Measurements from ENCODE around the gene PRLR.
"Not testable (repeated sequence)": the region's sequence is repeated elsewhere in the genome, so short reads cannot be mapped to it uniquely, and the experiment has no call there.

Gene PRLR

GRCh38 chr5:35197351-35197750 lies 32.9 kb downstream of the PRLR start:
- no peak overlapping the region for H3K4me3 ChIP-seq (ENCODE audit: low read length in 2 of 2)
- H3K4me1 ChIP-seq (ENCODE audit: control insufficient read depth, insufficient read depth, low read length) = peaks cover 14% of the 10 kb centered on the region
- H3K27me3 ChIP-seq (ENCODE audit: control insufficient read depth in 1 of 2, insufficient read depth in 2 of 2, low read length in 2 of 2) = peaks cover 13 to 18% of the 10 kb centered on the region in 2 donors
- H3K27ac ChIP-seq (ENCODE audit: low read length) = no peak overlapping the region
- H3K9ac ChIP-seq (ENCODE audit: low read length in 2 of 2) = no peak overlapping the region
- H3K9me3 ChIP-seq (ENCODE audit: control insufficient read depth in 2 of 2, low read length in 2 of 2) = no peaks in the 10 kb centered on the region
- no peaks in the 10 kb centered on the region for H3K36me3 ChIP-seq (ENCODE audit: control insufficient read depth in 2 of 2, insufficient read depth in 2 of 2, low read length in 2 of 2)

- peaks cover 13 to 18% of the 10 kb centered on the region in 2 donors for H3K27me3 ChIP-seq (ENCODE audit: control insufficient read depth in 1 of 2, insufficient read depth in 2 of 2, low read length in 2 of 2)
- H3K27ac ChIP-seq (ENCODE audit: low read length) = no peak overlapping the region
- H3K9ac ChIP-seq (ENCODE audit: low read length in 2 of 2) = no peak overlapping the region
- H3K9me3 ChIP-seq (ENCODE audit: control insufficient read depth in 2 of 2, low read length in 2 of 2) = no peaks in the 10 kb centered on the region
- peaks cover 14% of the 10 kb centered on the region for H3K4me1 ChIP-seq (ENCODE audit: control insufficient read depth, insufficient read depth, low read length)
- H3K4me3 ChIP-seq (ENCODE audit: low read length in 2 of 2) = no peak overlapping the region
- H3K36me3 ChIP-seq (ENCODE audit: control insufficient read depth in 2 of 2, insufficient read depth in 2 of 2, low read length in 2 of 2) = no peaks in the 10 kb centered on the region
Observed at GRCh38 chr5:35195472-35195852, 34.8 kb downstream of the PRLR start.

GRCh38 chr5:35194635-35195471 lies 35.4 kb downstream of the PRLR start:
- Histone ChIP-seq H3K4me3 (ENCODE audit: low read length in 2 of 2) (no peak overlapping the region), H3K9ac (ENCODE audit: low read length in 2 of 2) (no peak overlapping the region), H3K9me3 (ENCODE audit: control insufficient read depth in 2 of 2, low read length in 2 of 2) (no peaks in the 10 kb centered on the region), H3K36me3 (ENCODE audit: control insufficient read depth in 2 of 2, insufficient read depth in 2 of 2, low read length in 2 of 2) (no peaks in the 10 kb centered on the region), H3K27me3 (ENCODE audit: control insufficient read depth in 1 of 2, insufficient read depth in 2 of 2, low read length in 2 of 2) (peaks cover 11 to 18% of the 10 kb centered on the region in 2 donors), H3K27ac (ENCODE audit: low read length) (no peak overlapping the region), H3K4me1 (ENCODE audit: control insufficient read depth, insufficient read depth, low read length) (peaks cover 14% of the 10 kb centered on the region)

GRCh38 chr5:35192506-35192905 lies 37.8 kb downstream of the PRLR start:
- no peak overlapping the region for H3K4me3 ChIP-seq (ENCODE audit: low read length in 2 of 2)
- no peak overlapping the region for H3K27ac ChIP-seq (ENCODE audit: low read length)
- peaks cover 6 to 8% of the 10 kb centered on the region in 2 donors for H3K27me3 ChIP-seq (ENCODE audit: control insufficient read depth in 1 of 2, insufficient read depth in 2 of 2, low read length in 2 of 2)
- peaks cover 2% of the 10 kb centered on the region for H3K4me1 ChIP-seq (ENCODE audit: control insufficient read depth, insufficient read depth, low read length)
- no peak overlapping the region for H3K9ac ChIP-seq (ENCODE audit: low read length in 2 of 2)
- no peaks in the 10 kb centered on the region for H3K9me3 ChIP-seq (ENCODE audit: control insufficient read depth in 2 of 2, low read length in 2 of 2)
- H3K36me3 ChIP-seq (ENCODE audit: control insufficient read depth in 2 of 2, insufficient read depth in 2 of 2, low read length in 2 of 2) = no peaks in the 10 kb centered on the region

- not testable (repeated sequence) for H3K4me1 ChIP-seq (ENCODE audit: control insufficient read depth, insufficient read depth, low read length); H3K9me3 ChIP-seq (ENCODE audit: control insufficient read depth in 2 of 2, low read length in 2 of 2); H3K9ac ChIP-seq (ENCODE audit: low read length in 2 of 2); H3K36me3 ChIP-seq (ENCODE audit: control insufficient read depth in 2 of 2, insufficient read depth in 2 of 2, low read length in 2 of 2); H3K4me3 ChIP-seq (ENCODE audit: low read length in 2 of 2); H3K27me3 ChIP-seq (ENCODE audit: control insufficient read depth in 1 of 2, insufficient read depth in 2 of 2, low read length in 2 of 2); H3K27ac ChIP-seq (ENCODE audit: low read length)
Observed at GRCh38 chr5:35189801-35190200, 40.5 kb downstream of the PRLR start.

GRCh38 chr5:35188031-35188457 lies 42.2 kb downstream of the PRLR start:
- Histone ChIP-seq H3K9me3 (ENCODE audit: control insufficient read depth in 2 of 2, low read length in 2 of 2) (no peaks in the 10 kb centered on the region), H3K4me1 (ENCODE audit: control insufficient read depth, insufficient read depth, low read length) (no peaks in the 10 kb centered on the region), H3K4me3 (ENCODE audit: low read length in 2 of 2) (no peak overlapping the region), H3K27ac (ENCODE audit: low read length) (no peak overlapping the region), H3K9ac (ENCODE audit: low read length in 2 of 2) (no peak overlapping the region), H3K36me3 (ENCODE audit: control insufficient read depth in 2 of 2, insufficient read depth in 2 of 2, low read length in 2 of 2) (no peaks in the 10 kb centered on the region), H3K27me3 (ENCODE audit: control insufficient read depth in 1 of 2, insufficient read depth in 2 of 2, low read length in 2 of 2) (no peaks in the 10 kb centered on the region)

GRCh38 chr5:35187621-35188020 lies 42.7 kb downstream of the PRLR start:
- not testable (repeated sequence) for H3K27ac ChIP-seq (ENCODE audit: low read length); H3K36me3 ChIP-seq (ENCODE audit: control insufficient read depth in 2 of 2, insufficient read depth in 2 of 2, low read length in 2 of 2); H3K9me3 ChIP-seq (ENCODE audit: control insufficient read depth in 2 of 2, low read length in 2 of 2); H3K4me3 ChIP-seq (ENCODE audit: low read length in 2 of 2); H3K27me3 ChIP-seq (ENCODE audit: control insufficient read depth in 1 of 2, insufficient read depth in 2 of 2, low read length in 2 of 2); H3K4me1 ChIP-seq (ENCODE audit: control insufficient read depth, insufficient read depth, low read length); H3K9ac ChIP-seq (ENCODE audit: low read length in 2 of 2)

GRCh38 chr5:35186749-35187148 lies 43.5 kb downstream of the PRLR start:
- no peak overlapping the region for H3K9ac ChIP-seq (ENCODE audit: low read length in 2 of 2)
- no peaks in the 10 kb centered on the region for H3K36me3 ChIP-seq (ENCODE audit: control insufficient read depth in 2 of 2, insufficient read depth in 2 of 2, low read length in 2 of 2)
- H3K27me3 ChIP-seq (ENCODE audit: control insufficient read depth in 1 of 2, insufficient read depth in 2 of 2, low read length in 2 of 2) = no peaks in the 10 kb centered on the region
- no peak overlapping the region for H3K27ac ChIP-seq (ENCODE audit: low read length)
- no peaks in the 10 kb centered on the region for H3K4me1 ChIP-seq (ENCODE audit: control insufficient read depth, insufficient read depth, low read length)
- no peak overlapping the region for H3K4me3 ChIP-seq (ENCODE audit: low read length in 2 of 2)
- no peaks in the 10 kb centered on the region for H3K9me3 ChIP-seq (ENCODE audit: control insufficient read depth in 2 of 2, low read length in 2 of 2)

- H3K36me3 ChIP-seq (ENCODE audit: control insufficient read depth in 2 of 2, insufficient read depth in 2 of 2, low read length in 2 of 2) = no peaks in the 10 kb centered on the region
- no peaks in the 10 kb centered on the region for H3K9me3 ChIP-seq (ENCODE audit: control insufficient read depth in 2 of 2, low read length in 2 of 2)
- no peak overlapping the region for H3K4me3 ChIP-seq (ENCODE audit: low read length in 2 of 2)
- H3K9ac ChIP-seq (ENCODE audit: low read length in 2 of 2) = no peak overlapping the region
- H3K4me1 ChIP-seq (ENCODE audit: control insufficient read depth, insufficient read depth, low read length) = no peaks in the 10 kb centered on the region
- H3K27me3 ChIP-seq (ENCODE audit: control insufficient read depth in 1 of 2, insufficient read depth in 2 of 2, low read length in 2 of 2) = no peaks in the 10 kb centered on the region
- H3K27ac ChIP-seq (ENCODE audit: low read length) = no peak overlapping the region
Observed at GRCh38 chr5:35185518-35185917, 44.8 kb downstream of the PRLR start.

GRCh38 chr5:35183556-35183955 lies 46.7 kb downstream of the PRLR start:
- no peaks in the 10 kb centered on the region for H3K27me3 ChIP-seq (ENCODE audit: control insufficient read depth in 1 of 2, insufficient read depth in 2 of 2, low read length in 2 of 2)
- H3K9me3 ChIP-seq (ENCODE audit: control insufficient read depth in 2 of 2, low read length in 2 of 2) = no peaks in the 10 kb centered on the region
- H3K27ac ChIP-seq (ENCODE audit: low read length) = no peak overlapping the region
- no peak overlapping the region for H3K9ac ChIP-seq (ENCODE audit: low read length in 2 of 2)
- no peaks in the 10 kb centered on the region for H3K4me1 ChIP-seq (ENCODE audit: control insufficient read depth, insufficient read depth, low read length)
- no peaks in the 10 kb centered on the region for H3K36me3 ChIP-seq (ENCODE audit: control insufficient read depth in 2 of 2, insufficient read depth in 2 of 2, low read length in 2 of 2)
- no peak overlapping the region for H3K4me3 ChIP-seq (ENCODE audit: low read length in 2 of 2)

- no peak overlapping the region for H3K4me3 ChIP-seq (ENCODE audit: low read length in 2 of 2)
- H3K4me1 ChIP-seq (ENCODE audit: control insufficient read depth, insufficient read depth, low read length) = no peaks in the 10 kb centered on the region
- no peak overlapping the region for H3K27ac ChIP-seq (ENCODE audit: low read length)
- H3K9me3 ChIP-seq (ENCODE audit: control insufficient read depth in 2 of 2, low read length in 2 of 2) = no peaks in the 10 kb centered on the region
- H3K36me3 ChIP-seq (ENCODE audit: control insufficient read depth in 2 of 2, insufficient read depth in 2 of 2, low read length in 2 of 2) = no peaks in the 10 kb centered on the region
- no peaks in the 10 kb centered on the region for H3K27me3 ChIP-seq (ENCODE audit: control insufficient read depth in 1 of 2, insufficient read depth in 2 of 2, low read length in 2 of 2)
- no peak overlapping the region for H3K9ac ChIP-seq (ENCODE audit: low read length in 2 of 2)
Observed at GRCh38 chr5:35182910-35183535, 47.3 kb downstream of the PRLR start.

Measured in stomach smooth muscle (tissue), 2 donors.